ENCODE data around the gene CDKN2D. TPM values are rescaled to one million over a fixed set of nuclear protein-coding genes. Genes with fewer than 3 reads are reported as not detected.

CDKN2D gene
- total and polyA plus RNA-seq, 2 of the 8 experiments (the other 6 are each of a cell fraction or from before 2014, with no cell fraction given) = 3.0 to 4.0 TPM

GRCh38 chr19:10553087-10553667 is 15.6 kb downstream of the CDKN2D start (continued):
- no peak for TF ChIP-seq CHD7 (IDR thresholded peaks at IDR 0.05; ENCODE audit: insufficient replicate concordance, low read length)
- TF ChIP-seq RFX5 (IDR thresholded peaks at IDR 0.05; ENCODE audit: borderline replicate concordance, low read depth, low read length) = no peak
- TF ChIP-seq RBBP5 (IDR thresholded peaks at IDR 0.05; ENCODE audit: borderline replicate concordance, low read depth, low read length) = no peak
- no peak for TF ChIP-seq MAFK (IDR thresholded peaks at IDR 0.05; ENCODE audit: low read depth, low read length)

Data from H1 (cell line).